ENCODE measurements around the gene NHERF2. TPM values are rescaled to one million over a fixed set of nuclear protein-coding genes. Genes with fewer than 3 reads are reported as not detected.
A peak's percentile ranks its signal among the peaks of the same experiment; 100 is the strongest.

Gene NHERF2
- polyA plus RNA-seq, 2 donors = 26.3 to 36.1 TPM

- Histone ChIP-seq H3K27me3 (ENCODE audit: control insufficient read depth in 1 of 2, insufficient read depth in 2 of 2, low read length in 2 of 2) (no peaks in the 10 kb centered on the region), H3K36me3 (ENCODE audit: control insufficient read depth in 2 of 2, insufficient read depth in 2 of 2, low read length in 1 of 2) (peaks cover 3 to 78% of the 10 kb centered on the region in 2 donors), H3K4me1 (ENCODE audit: control insufficient read depth in 2 of 2, insufficient read depth in 2 of 2, low read length in 1 of 2) (peaks cover 2 to 24% of the 10 kb centered on the region in 2 donors), H3K27ac (ENCODE audit: low read depth in 2 of 2, low read length in 1 of 2) (peak overlapping the region in 1 of 2 donors; percentile 9), H3K4me3 (ENCODE audit: low read depth in 1 of 2, low read length in 2 of 2) (no peak overlapping the region), H3K9me3 (ENCODE audit: control insufficient read depth in 2 of 2, insufficient read depth in 1 of 2, low read depth in 1 of 2, low read length in 1 of 2) (no peaks in the 10 kb centered on the region)
- WGBS, 2 donors = 59 to 83% methylated on average over 16 of the region's 16 CpGs
Measured at GRCh38 chr16:2082983-2083364, 56.3 kb downstream of the NHERF2 start.

- Histone ChIP-seq H3K4me1 (ENCODE audit: control insufficient read depth in 2 of 2, insufficient read depth in 2 of 2, low read length in 1 of 2) (peaks cover 2 to 27% of the 10 kb centered on the region in 2 donors), H3K36me3 (ENCODE audit: control insufficient read depth in 2 of 2, insufficient read depth in 2 of 2, low read length in 1 of 2) (peaks cover 3 to 80% of the 10 kb centered on the region in 2 donors), H3K9me3 (ENCODE audit: control insufficient read depth in 2 of 2, insufficient read depth in 1 of 2, low read depth in 1 of 2, low read length in 1 of 2) (no peaks in the 10 kb centered on the region), H3K4me3 (ENCODE audit: low read depth in 1 of 2, low read length in 2 of 2) (no peak overlapping the region), H3K27me3 (ENCODE audit: control insufficient read depth in 1 of 2, insufficient read depth in 2 of 2, low read length in 2 of 2) (no peaks in the 10 kb centered on the region), H3K27ac (ENCODE audit: low read depth in 2 of 2, low read length in 1 of 2) (peak overlapping the region in 1 of 2 donors; percentile 9)
- 77 to 78% methylated on average over 19 of the region's 19 CpGs for WGBS, 2 donors
Measured at GRCh38 chr16:2083409-2083808, 56.7 kb downstream of the NHERF2 start.

GRCh38 chr16:2083876-2084780 is 57.4 kb downstream of the NHERF2 start:
- peaks cover 3 to 77% of the 10 kb centered on the region in 2 donors for H3K36me3 ChIP-seq (ENCODE audit: control insufficient read depth in 2 of 2, insufficient read depth in 2 of 2, low read length in 1 of 2)
- 91 to 93% methylated on average over 44 of the region's 44 CpGs for WGBS, 2 donors

GRCh38 chr16:2084895-2085625 is 58.4 kb downstream of the NHERF2 start:
- WGBS, 2 donors = 88 to 89% methylated on average over 26 to 29 of the region's 29 CpGs
- no peak overlapping the region for H3K4me3 ChIP-seq (ENCODE audit: low read depth in 1 of 2, low read length in 2 of 2)
- H3K36me3 ChIP-seq (ENCODE audit: control insufficient read depth in 2 of 2, insufficient read depth in 2 of 2, low read length in 1 of 2) = peaks cover 3 to 77% of the 10 kb centered on the region in 2 donors
- no peaks in the 10 kb centered on the region for H3K9me3 ChIP-seq (ENCODE audit: control insufficient read depth in 2 of 2, insufficient read depth in 1 of 2, low read depth in 1 of 2, low read length in 1 of 2)
- H3K4me1 ChIP-seq (ENCODE audit: control insufficient read depth in 2 of 2, insufficient read depth in 2 of 2, low read length in 1 of 2) = peaks cover 2 to 36% of the 10 kb centered on the region in 2 donors
- no peak overlapping the region for H3K27ac ChIP-seq (ENCODE audit: low read depth in 2 of 2, low read length in 1 of 2)
- no peaks in the 10 kb centered on the region for H3K27me3 ChIP-seq (ENCODE audit: control insufficient read depth in 1 of 2, insufficient read depth in 2 of 2, low read length in 2 of 2)

More at GRCh38 chr16:2083876-2084780, 57.4 kb downstream of the NHERF2 start:
- Histone ChIP-seq H3K4me1 (ENCODE audit: control insufficient read depth in 2 of 2, insufficient read depth in 2 of 2, low read length in 1 of 2) (peaks cover 2 to 32% of the 10 kb centered on the region in 2 donors), H3K27ac (ENCODE audit: low read depth in 2 of 2, low read length in 1 of 2) (no peak overlapping the region), H3K9me3 (ENCODE audit: control insufficient read depth in 2 of 2, insufficient read depth in 1 of 2, low read depth in 1 of 2, low read length in 1 of 2) (no peaks in the 10 kb centered on the region), H3K27me3 (ENCODE audit: control insufficient read depth in 1 of 2, insufficient read depth in 2 of 2, low read length in 2 of 2) (no peaks in the 10 kb centered on the region), H3K4me3 (ENCODE audit: low read depth in 1 of 2, low read length in 2 of 2) (no peak overlapping the region)

GRCh38 chr16:2085669-2086068 is 59.0 kb downstream of the NHERF2 start:
- Histone ChIP-seq H3K36me3 (ENCODE audit: control insufficient read depth in 2 of 2, insufficient read depth in 2 of 2, low read length in 1 of 2) (peaks cover 3 to 78% of the 10 kb centered on the region in 2 donors), H3K4me1 (ENCODE audit: control insufficient read depth in 2 of 2, insufficient read depth in 2 of 2, low read length in 1 of 2) (peaks cover 2 to 41% of the 10 kb centered on the region in 2 donors), H3K4me3 (ENCODE audit: low read depth in 1 of 2, low read length in 2 of 2) (no peak overlapping the region), H3K27me3 (ENCODE audit: control insufficient read depth in 1 of 2, insufficient read depth in 2 of 2, low read length in 2 of 2) (no peaks in the 10 kb centered on the region), H3K9me3 (ENCODE audit: control insufficient read depth in 2 of 2, insufficient read depth in 1 of 2, low read depth in 1 of 2, low read length in 1 of 2) (no peaks in the 10 kb centered on the region), H3K27ac (ENCODE audit: low read depth in 2 of 2, low read length in 1 of 2) (no peak overlapping the region)
- WGBS, 2 donors = 70 to 81% methylated on average over 10 to 14 of the region's 14 CpGs

GRCh38 chr16:2086106-2086742 is 59.5 kb downstream of the NHERF2 start:
- peaks cover 3 to 77% of the 10 kb centered on the region in 2 donors for H3K36me3 ChIP-seq (ENCODE audit: control insufficient read depth in 2 of 2, insufficient read depth in 2 of 2, low read length in 1 of 2)
- H3K4me3 ChIP-seq (ENCODE audit: low read depth in 1 of 2, low read length in 2 of 2) = no peak overlapping the region
- no peaks in the 10 kb centered on the region for H3K27me3 ChIP-seq (ENCODE audit: control insufficient read depth in 1 of 2, insufficient read depth in 2 of 2, low read length in 2 of 2)
- peaks cover 2 to 44% of the 10 kb centered on the region in 2 donors for H3K4me1 ChIP-seq (ENCODE audit: control insufficient read depth in 2 of 2, insufficient read depth in 2 of 2, low read length in 1 of 2)
- 71 to 76% methylated on average over 27 of the region's 27 CpGs for WGBS, 2 donors
- no peaks in the 10 kb centered on the region for H3K9me3 ChIP-seq (ENCODE audit: control insufficient read depth in 2 of 2, insufficient read depth in 1 of 2, low read depth in 1 of 2, low read length in 1 of 2)
- no peak overlapping the region for H3K27ac ChIP-seq (ENCODE audit: low read depth in 2 of 2, low read length in 1 of 2)

GRCh38 chr16:2086812-2087747 is 60.4 kb downstream of the NHERF2 start:
- no peaks in the 10 kb centered on the region for H3K27me3 ChIP-seq (ENCODE audit: control insufficient read depth in 1 of 2, insufficient read depth in 2 of 2, low read length in 2 of 2)
- peaks cover under 1 to 81% of the 10 kb centered on the region in 2 donors for H3K36me3 ChIP-seq (ENCODE audit: control insufficient read depth in 2 of 2, insufficient read depth in 2 of 2, low read length in 1 of 2)
- H3K9me3 ChIP-seq (ENCODE audit: control insufficient read depth in 2 of 2, insufficient read depth in 1 of 2, low read depth in 1 of 2, low read length in 1 of 2) = no peaks in the 10 kb centered on the region
- WGBS, 2 donors = 84 to 88% methylated on average over 30 of the region's 30 CpGs
- H3K4me1 ChIP-seq (ENCODE audit: control insufficient read depth in 2 of 2, insufficient read depth in 2 of 2, low read length in 1 of 2) = peaks cover 9 to 46% of the 10 kb centered on the region in 2 donors
- no peak overlapping the region for H3K4me3 ChIP-seq (ENCODE audit: low read depth in 1 of 2, low read length in 2 of 2)
- no peak overlapping the region for H3K27ac ChIP-seq (ENCODE audit: low read depth in 2 of 2, low read length in 1 of 2)

- Histone ChIP-seq H3K36me3 (ENCODE audit: control insufficient read depth in 2 of 2, insufficient read depth in 2 of 2, low read length in 1 of 2) (peaks cover 0 to 87% of the 10 kb centered on the region in 2 donors), H3K9me3 (ENCODE audit: control insufficient read depth in 2 of 2, insufficient read depth in 1 of 2, low read depth in 1 of 2, low read length in 1 of 2) (no peaks in the 10 kb centered on the region), H3K4me3 (ENCODE audit: low read depth in 1 of 2, low read length in 2 of 2) (no peak overlapping the region), H3K4me1 (ENCODE audit: control insufficient read depth in 2 of 2, insufficient read depth in 2 of 2, low read length in 1 of 2) (peaks cover 9 to 41% of the 10 kb centered on the region in 2 donors), H3K27me3 (ENCODE audit: control insufficient read depth in 1 of 2, insufficient read depth in 2 of 2, low read length in 2 of 2) (no peaks in the 10 kb centered on the region), H3K27ac (ENCODE audit: low read depth in 2 of 2, low read length in 1 of 2) (peak overlapping the region in 1 of 2 donors; percentile 0)
- 84 to 85% methylated on average over 41 of the region's 41 CpGs for WGBS, 2 donors
Measured at GRCh38 chr16:2087748-2088631, 61.3 kb downstream of the NHERF2 start.
